GM06990 (cell line): ENCODE results near the gene CADM1.

Experiments used
- DNase-seq: peaks from one replicate; pipeline ENCODE4 v3.0.0-alpha.2; 2011; ENCODE audit not compliant: insufficient read length; ENCODE audit errors: extremely low read depth
- H3K27me3 ChIP-seq: replicated peaks from 2 replicates; pipeline ENCODE4 v1.6.0; 2011; ENCODE audit warnings: low read length; ENCODE audit not compliant: control insufficient read depth, insufficient read depth
- H3K36me3 ChIP-seq: 2 replicates; pipeline ENCODE4 v1.5.1; 2011; ENCODE audit warnings: low read length; ENCODE audit not compliant: control insufficient read depth, insufficient read depth
- H3K4me3 ChIP-seq: replicated peaks from 2 replicates; pipeline ENCODE4 v1.5.1; 2011; ENCODE audit warnings: low read depth, mild to moderate bottlenecking, control low read depth, low read length
- CTCF ChIP-seq: IDR thresholded peaks from 2 replicates; pipeline ENCODE4 v1.5.1; 2011; ENCODE audit warnings: low read length, control low read depth, mild to moderate bottlenecking, inconsistent platforms; ENCODE audit not compliant: insufficient read depth, poor library complexity, severe bottlenecking

The CADM1 gene

GRCh38 chr11:115345840-115346239 is 158.4 kb downstream of the CADM1 start:
- Histone ChIP-seq H3K27me3 (no peaks in the 10 kb centered on the region), H3K4me3 (no peak overlapping the region), H3K36me3 (no peaks in the 10 kb centered on the region)
- DNase-seq = no peak
- no peak for TF ChIP-seq CTCF

GRCh38 chr11:115345361-115345760 is 158.9 kb downstream of the CADM1 start:
- TF ChIP-seq CTCF = no peak
- DNase-seq = no peak
- Histone ChIP-seq H3K36me3 (no peaks in the 10 kb centered on the region), H3K4me3 (no peak overlapping the region), H3K27me3 (no peaks in the 10 kb centered on the region)

- no peak for DNase-seq
- no peak for TF ChIP-seq CTCF
- Histone ChIP-seq H3K4me3 (no peak overlapping the region), H3K27me3 (no peaks in the 10 kb centered on the region), H3K36me3 (no peaks in the 10 kb centered on the region)
Observed at GRCh38 chr11:115344846-115345245, 159.4 kb downstream of the CADM1 start.

- no peak for TF ChIP-seq CTCF
- Histone ChIP-seq H3K27me3 (no peaks in the 10 kb centered on the region), H3K36me3 (no peaks in the 10 kb centered on the region), H3K4me3 (no peak overlapping the region)
- no peak for DNase-seq
Observed at GRCh38 chr11:115342142-115342541, 162.1 kb downstream of the CADM1 start.

GRCh38 chr11:115340874-115341273 is 163.3 kb downstream of the CADM1 start:
- Histone ChIP-seq H3K4me3 (no peak overlapping the region), H3K27me3 (no peaks in the 10 kb centered on the region), H3K36me3 (no peaks in the 10 kb centered on the region)
- TF ChIP-seq CTCF = no peak
- DNase-seq = no peak

GRCh38 chr11:115338476-115338875 is 165.7 kb downstream of the CADM1 start:
- no peaks in the 10 kb centered on the region for H3K36me3 ChIP-seq
- no peak for TF ChIP-seq CTCF
- H3K4me3 ChIP-seq = no peak overlapping the region

More at GRCh38 chr11:115338476-115338875, 165.7 kb downstream of the CADM1 start:
- no peak for DNase-seq
- no peaks in the 10 kb centered on the region for H3K27me3 ChIP-seq
